Fibroblast of skin of back (primary cell): ENCODE results near the gene TARDBP.
A peak's percentile ranks its signal among the peaks of the same experiment; 100 is the strongest.
"Not testable (repeated sequence)": the region's sequence is repeated elsewhere in the genome, so short reads cannot be mapped to it uniquely, and the experiment has no call there.

Experiments used
- DNase-seq: peaks from one replicate; pipeline ENCODE4 v3.0.0-alpha.2; 2013

TARDBP gene

DNA sequence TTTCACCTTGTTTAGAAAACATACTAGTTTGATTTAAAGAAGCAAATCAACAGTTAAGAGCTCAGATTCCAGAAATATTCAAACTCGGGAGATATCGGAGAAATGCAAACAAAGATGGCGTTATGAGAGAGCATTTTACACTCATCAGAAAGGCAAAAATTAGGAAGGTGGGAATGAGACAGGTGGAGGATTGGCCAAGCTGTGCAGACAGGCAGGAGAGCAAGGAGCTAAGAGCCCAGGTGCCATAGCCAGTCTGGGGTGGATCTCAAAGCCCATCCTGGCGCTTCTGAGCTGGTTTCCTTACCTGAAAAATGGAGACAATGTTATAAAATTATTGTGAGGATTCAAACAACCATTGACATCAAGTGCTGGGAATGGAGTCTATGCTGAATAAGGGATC lies 19.6 kb upstream of the TARDBP start:
- no peak for DNase-seq

DNA sequence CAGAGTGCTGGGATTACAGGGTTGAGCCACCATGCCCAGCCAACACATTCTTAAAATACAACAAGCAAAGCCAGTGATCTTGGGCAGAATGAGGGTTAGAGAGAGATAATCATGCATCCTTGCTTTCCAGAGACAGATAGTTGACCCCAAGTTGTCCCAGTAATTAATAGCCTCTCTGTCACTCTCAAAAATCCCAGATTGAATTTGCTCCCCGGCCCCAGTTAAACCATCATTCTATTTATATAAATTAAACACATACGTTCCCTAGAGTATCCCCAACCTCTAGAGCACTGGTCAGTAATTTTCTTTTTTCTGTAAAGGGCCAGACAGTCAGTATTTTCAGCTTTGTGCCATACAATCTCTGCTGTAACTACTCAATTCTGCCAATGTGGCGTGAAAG lies 16.4 kb upstream of the TARDBP start:
- DNase-seq, result no peak

DNA sequence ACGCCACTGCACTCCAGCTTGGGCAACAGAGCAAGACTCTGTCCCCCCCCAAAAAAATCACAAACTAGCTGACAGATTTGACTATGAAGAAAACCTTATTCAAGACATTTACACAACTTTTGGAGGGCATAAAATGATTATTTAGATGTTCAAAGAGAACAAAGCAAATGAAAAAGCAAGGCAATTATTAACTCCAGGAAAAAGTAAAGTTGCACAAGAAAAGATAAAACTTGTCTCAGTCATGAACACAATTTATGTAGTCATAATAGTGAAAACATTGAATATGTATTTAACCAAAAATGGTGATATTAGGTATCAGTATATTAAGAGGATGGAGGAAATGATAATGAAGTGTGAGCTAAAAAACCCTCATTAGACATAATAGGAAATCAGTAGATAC lies 11.9 kb upstream of the TARDBP start:
- DNase-seq, result no peak

DNA sequence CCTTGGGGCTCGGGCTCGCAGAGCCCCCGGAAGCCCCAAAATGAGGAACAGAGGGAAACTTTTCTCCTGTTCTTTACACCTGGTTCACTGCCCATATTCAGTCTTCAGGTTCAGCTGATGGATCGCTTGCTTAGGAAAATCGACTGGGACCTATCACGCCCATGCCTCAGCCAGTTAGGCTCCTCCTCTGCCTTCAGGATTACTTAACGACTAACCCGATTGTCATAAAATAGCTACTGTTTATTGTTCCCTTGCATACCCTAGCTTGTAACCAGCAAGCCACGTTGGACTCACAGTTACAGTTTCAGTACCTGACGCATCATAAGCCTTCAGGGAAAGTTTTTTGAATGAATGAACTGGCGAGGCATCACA lies 692 bp downstream of the TARDBP start:
- DNase-seq, result no peak

DNA sequence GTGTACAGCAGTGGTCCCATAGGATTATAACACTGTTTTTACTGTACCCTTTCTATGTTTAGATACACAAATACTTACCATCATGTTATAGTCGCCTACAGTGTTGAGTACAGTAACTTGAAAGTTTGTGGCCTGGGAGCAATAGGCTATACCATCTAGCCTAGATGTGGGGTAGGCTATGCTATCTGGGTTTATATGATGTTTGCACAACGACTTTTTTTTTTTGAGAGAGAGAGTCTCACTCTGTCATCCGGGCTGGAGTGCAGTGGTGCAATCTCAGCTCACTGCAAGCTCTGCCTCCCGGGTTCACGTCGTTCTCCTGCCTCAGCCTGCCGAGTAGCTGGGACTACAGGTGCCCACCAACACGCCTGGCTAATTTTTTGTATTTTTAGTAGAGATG lies 6.9 kb downstream of the TARDBP start:
- DNase-seq, result not testable (repeated sequence)

DNA sequence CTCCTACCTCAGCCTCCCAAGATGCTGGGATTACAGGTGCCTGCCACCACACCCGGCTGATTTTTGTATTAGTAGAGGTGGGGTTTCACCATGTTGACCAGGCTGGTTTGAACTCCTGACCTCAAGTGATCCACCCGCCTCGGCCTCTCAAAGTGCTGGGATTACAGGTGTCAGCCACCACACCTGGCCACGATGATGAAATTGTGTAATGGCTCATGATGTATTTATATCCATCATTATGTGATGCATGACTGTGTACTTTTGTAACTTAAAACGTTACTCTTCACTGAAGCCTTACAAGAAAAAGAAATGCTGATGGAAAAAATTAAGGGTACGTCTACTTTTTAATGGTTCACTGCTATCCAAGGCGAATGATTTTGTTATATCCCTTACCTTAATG lies 7.5 kb downstream of the TARDBP start:
- no peak for DNase-seq

DNA sequence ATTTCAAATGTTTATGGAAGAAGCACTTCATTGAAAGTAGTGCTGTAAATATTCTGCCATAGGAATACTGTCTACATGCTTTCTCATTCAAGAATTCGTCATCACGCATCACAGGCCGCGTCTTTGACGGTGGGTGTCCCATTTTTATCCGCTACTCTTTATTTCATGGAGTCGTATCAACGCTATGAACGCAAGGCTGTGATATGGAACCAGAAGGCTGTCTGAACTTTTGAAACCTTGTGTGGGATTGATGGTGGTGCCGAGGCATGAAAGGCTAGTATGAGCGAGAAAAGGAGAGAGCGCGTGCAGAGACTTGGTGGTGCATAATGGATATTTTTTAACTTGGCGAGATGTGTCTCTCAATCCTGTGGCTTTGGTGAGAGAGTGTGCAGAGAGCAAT lies 10.7 kb downstream of the TARDBP start:
- no peak for DNase-seq

DNA sequence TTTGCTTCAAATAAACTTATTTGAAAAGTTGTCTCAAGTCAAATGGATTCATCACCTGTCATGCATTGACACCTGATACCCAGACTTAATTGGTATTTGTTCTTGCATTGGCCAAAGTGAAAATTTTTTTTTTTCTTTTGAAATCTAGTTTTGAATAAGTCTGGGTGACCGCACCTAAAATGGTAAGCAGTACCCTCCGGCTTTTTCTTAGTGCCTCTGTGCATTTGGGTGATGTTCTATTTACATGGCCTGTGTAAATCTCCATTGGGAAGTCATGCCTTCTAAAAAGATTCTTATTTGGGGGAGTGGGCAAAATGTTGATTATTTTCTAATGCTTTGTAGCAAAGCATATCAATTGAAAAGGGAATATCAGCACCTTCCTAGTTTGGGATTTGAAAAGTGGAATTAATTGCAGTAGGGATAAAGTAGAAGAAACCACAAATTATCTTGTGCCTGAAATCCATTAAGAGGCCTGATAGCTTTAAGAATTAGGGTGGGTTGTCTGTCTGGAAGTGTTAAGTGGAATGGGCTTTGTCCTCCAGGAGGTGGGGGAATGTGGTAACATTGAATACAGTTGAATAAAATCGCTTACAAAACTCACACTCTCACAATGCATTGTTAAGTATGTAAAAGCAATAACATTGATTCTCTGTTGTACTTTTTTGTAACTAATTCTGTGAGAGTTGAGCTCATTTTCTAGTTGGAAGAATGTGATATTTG lies 11.9 kb downstream of the TARDBP start:
- no peak for DNase-seq

DNA sequence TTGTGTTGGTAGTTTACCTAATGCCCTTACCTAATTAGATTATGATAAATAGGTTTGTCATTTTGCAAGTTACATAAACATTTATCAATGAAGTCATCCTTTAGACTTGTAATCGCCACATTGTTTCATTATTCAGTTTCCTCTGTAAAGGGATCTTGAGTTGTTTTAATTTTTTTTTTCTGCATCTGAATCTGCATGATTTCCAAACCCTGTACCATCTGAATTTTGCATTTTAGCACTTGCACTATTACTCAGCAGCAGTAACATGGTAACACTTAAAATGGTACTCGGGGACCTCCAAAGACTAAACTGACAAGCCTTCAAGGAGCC lies 12.4 kb downstream of the TARDBP start:
- DNase-seq, result no peak

DNA sequence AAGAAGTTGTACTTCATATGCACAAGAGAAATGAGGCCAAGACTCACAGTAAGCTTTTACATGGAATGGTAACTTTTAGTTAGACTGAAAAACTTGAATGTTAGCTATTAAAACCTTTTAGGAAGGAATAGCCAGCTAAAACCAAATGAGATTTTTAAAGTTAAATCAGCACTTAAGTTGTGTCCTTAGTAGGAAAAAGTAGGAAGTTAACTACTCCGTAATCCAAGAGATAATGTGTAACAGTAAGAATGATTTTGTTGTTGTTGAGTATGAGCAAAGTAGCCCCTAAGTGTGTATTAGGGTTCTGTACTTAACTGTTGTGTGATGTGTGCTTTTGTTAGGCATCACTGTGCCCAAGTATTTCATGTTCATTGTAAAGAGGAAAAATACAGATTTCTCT lies 13.2 kb downstream of the TARDBP start:
- no peak for DNase-seq

DNA sequence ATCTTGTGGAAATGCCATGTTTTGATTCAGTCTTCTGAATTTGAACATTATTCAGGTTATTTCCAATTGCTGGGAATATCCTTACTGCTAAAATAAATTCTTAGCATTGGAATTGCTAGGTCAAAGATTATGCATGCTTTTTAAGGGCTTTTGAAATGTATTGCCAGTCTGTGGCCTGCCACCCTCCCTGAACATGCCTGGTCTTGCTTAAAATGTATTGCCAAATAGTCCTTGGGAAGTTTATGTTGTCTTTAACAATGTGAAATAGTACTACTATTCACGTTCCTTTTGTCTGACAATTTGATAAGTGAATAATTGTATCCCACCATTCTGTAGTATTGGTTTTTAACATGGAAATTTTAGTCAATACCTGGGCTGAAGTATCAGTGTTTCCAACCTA lies 13.6 kb downstream of the TARDBP start:
- no peak for DNase-seq

DNA sequence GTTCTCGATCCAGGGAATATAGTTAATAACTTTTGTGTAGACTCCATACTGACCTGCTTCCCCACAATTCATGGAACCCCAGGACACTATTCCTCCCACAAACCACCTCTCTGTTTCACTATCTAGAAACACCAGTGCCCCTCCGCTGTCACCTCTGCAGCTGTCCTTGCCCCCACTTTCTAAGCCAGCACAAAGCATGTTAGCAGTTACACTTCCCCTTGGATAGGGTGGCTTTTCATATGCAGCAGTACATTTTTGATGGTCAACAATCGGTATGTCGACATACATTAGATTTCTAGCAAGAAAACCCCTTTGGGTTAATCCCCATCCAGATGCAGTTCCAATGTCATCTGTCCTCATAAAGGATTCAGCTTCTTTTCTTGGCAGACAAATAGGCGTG lies 14.4 kb downstream of the TARDBP start:
- no peak for DNase-seq

DNA sequence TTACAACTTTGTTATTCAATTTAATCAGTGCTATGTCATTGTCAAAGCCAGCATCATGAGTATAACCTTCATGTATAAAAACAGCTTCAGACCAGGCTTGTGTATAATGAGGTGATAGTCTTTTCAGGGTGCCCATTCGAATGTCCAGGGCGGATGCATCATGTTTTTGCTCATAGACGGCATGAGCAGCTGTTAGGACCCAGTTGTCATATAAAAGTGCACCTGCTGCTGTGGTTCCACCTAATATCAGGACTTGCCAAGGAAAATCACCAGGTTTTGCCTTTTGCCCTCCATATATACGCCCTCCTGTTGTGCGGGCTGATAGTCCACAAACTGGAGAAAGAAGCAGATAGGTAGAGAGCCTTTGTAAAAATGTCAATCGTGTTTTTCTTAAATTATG lies 14.9 kb downstream of the TARDBP start:
- no peak for DNase-seq

DNA sequence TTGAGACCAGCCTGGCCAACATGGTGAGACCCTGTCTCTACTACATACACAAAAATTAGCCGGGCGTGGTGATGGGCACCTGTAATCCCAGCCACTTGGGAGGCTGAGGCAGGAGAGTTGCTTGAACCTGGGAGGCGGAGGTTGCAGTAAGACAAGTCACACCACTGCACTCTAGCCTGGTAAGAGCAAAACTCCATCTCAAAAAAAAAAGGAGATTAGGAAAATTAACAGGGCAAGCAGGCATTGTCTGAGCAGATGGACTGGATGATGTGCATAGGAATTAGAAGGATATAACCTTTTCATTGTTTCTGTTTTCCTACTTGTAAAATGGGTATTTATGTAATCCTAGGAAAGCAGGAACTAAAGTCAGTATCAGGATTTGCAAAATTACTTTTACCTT lies 15.6 kb downstream of the TARDBP start:
- no peak for DNase-seq

DNA sequence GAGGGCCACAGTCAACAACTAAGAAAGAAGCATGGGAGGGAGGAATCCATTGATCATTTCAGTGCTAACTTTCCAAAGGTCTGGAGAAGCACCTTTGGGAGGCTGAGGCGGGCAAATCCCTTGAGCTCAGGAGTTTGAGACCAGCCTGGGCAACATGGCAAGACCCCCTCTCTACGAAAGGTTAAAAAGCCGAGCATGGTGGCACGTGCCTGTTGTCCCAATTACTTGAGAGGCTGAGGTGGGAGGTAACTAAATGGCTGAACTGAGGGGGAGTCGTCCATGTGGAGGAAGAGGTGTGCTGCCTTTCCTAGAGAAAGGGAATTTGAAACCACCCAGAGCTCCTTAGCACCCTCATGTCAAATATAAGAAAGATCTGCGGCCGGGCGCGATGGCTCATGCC lies 18.4 kb downstream of the TARDBP start:
- DNase-seq, result no peak

DNA sequence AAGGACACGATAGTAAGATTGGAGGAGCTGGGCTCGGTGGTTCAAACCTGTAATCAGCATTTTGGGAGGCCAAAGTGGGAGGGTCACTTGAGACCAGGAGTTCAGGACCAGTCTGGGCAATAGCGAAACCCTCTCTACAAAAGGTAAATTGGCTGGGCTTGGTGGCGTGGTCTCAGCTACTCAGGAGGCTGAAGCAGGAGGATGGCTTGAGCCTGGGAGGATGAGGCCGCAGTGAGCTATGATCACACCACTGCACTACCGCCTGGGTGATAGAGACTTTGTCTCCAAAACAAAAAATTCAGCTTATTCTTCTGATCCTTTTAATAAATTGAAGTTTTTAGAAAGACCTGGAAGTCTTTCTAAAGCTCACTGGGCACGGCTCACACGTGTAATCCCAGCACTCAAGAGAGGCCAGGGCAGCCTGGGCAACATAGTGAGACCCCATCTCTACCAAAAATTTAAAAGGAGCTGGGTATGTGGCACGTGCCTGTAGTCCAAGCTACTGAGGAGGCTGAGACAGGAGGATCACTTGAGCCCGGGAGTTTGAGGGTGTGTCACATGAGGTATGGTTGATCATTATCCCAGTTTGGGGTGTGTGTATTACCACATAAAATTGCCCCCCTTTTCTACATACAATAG lies 19.3 kb downstream of the TARDBP start:
- no peak for DNase-seq

DNA sequence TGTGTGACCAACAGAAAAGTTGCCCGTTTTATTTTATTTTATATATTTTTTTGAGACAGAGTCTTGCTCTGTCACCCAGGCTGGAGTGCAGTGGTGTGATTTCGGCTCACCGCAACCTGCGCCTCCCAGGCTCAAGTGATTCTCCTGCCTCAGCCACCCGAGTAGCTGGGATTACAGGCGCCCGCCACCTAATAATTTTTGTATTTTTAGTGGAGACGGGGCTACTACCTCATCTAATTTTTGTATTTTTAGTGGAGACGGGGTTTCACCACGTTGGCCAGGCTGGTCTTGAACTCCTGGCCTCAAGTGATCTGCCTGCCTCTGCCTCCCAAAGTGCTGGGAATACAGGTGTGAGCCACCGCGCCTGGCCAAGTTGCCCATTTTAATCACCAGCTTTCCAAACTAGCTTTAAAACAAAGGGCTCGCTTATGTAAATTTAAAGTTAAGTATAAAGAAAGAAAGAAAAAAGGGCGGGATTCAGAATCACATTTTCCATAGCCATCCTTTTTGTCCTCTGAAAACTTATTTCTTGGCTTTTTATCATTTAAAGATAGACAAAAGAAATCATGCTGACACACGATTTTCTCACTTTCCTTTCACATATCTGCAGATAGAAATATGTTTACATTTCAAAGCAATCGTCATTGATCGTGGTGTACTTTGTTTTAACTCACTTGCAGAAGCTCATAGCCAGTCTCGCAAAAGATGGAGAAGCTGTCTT lies 24.7 kb downstream of the TARDBP start:
- DNase-seq, result not testable (repeated sequence)

DNA sequence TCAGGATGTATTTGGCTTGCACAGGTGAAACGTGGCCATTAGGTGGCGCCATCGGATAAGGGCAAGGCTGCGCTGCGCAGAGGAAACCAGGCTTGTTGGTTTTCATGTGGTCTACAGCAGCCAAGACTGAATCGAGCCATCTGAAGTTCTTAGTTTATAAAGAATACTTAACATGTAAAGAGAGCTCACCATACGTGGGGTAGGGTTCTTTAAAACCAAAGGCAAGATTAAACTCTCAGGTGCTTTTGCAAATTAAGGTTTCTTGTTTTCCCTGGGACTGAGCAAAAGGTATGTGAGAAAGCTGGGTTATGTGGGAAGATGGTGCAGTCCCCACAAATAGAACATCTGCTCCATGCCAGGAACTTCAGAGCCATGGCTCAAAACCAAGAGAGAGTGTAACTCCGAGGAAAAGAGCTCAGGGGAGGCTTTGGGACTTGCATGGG lies 25.3 kb downstream of the TARDBP start:
- peak; percentile 73 for DNase-seq

DNA sequence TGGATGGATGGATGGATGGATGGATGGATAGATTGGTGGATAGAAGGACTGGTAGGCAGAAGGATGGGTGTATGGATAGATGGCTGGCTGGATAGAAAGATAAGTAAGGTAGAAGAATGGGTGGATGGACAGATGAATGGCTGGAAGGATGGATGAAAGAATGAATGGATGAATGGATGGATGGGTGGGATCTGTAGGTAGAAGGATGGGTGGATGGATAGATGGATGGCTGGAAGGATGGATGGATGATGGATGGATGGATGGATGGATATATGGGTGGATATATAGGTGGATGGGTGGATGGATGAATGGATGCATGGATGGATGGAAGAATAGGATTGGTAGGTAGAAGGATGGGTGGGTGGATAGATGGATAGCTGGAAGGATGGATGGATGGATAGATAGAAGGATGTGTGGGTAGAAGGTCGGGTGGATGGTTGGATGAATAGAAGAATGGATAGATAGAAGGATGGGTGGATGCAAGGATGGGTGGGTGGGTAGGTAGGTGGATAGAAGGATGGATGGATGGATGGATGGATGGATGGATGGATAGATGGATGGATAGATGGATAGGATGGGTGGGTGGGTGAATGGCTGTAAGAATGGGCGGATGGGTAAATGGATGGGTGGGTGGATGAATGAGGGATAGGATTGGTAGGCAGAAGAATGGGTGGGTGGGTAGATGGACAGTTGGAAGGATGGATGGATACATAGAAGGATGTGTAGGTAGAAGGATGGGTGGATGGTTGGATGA lies 27.1 kb downstream of the TARDBP start:
- DNase-seq, result no peak

DNA sequence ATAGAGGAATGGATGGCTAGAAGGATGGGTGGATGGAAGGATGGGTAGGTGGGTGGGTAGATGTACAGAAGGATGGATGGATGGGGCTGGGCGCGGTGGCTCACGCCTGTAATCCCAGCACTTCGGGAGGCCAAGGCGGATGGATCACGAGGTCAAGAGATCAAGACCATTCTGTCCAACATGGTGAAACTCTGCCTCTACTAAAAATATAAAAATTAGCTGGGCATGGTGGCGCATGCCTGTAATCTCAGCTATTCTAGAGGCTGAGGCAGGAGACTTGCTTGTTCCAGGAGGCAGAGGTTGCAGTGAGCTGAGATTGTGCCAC lies 27.6 kb downstream of the TARDBP start:
- not testable (repeated sequence) for DNase-seq

DNA sequence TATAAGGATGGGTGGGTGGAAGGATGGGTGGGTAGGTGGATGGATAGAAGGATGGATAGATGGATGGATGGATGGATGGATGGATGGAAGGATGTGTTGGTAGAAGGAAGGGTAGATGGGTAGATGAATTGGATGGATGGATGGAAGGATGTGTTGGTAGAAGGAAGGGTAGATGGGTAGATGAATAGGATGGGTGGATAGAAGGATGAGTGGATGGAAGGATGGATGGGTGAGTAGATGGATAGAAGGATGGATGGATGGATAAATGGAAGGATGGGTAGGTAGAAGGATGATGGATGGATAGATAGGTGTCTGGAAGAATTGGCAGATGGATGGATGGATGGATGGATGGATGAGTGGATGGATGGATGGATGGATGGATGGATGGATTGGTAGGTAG lies 28.6 kb downstream of the TARDBP start:
- DNase-seq, result no peak

DNA sequence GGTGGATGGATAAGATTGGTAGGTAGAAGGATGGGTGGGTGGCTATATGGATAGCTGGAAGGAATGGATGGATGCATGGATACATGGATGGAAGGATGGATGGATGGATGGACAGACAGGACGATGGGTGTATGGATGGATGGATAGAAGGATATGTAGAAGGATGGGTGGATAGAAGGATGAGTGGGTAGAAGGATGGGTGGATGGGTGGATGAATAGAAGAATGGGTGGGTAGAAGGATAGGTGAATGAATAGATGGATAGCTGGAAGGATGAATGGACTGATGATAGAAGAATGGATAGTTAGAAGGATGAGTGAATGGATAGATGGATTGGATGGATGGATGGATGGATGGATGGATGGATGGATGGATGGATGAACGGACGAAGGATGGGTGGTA lies 29.6 kb downstream of the TARDBP start:
- no peak for DNase-seq

DNA sequence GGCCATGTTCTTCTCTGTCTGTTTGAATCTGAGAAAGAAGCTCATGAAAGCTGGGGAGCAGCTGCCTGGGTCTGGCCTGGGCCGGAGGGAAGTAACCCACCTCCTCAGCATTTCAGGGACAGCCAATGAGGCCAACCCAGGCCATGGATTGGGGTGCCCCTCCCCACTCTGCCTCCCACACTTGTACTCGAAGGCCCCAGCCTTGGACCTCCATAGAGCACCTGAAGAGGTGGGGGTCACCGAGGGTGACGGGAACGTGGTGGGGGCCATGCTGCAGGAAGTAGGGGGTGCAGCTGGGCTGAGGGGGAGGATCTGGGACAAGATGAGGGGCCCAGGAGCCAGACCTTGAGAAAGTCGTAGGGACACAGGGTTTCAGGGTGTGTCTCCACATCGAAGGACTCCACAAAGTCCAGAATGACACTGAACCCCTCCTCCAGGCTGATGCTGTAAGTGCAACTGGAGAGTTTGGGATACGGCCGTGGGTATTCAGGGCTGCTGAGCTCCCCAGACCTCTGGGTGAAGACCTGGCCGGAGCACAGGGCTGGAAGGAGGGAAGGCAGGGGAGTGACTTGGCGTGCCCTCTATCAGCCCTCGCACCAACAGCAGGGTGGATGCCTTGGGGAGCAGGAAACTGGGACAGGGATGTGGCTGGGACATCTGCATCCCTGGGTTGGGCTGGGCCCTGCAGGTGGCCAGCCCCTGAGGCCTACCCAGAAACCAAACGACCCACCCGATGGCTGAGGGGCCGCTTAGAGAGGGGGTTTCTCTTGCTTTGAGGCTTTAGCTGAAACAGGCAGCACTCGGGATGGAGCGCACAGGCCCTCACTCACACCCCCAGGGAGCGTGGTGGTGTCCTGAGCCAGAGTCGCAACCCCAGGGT lies 30.8 kb downstream of the TARDBP start:
- DNase-seq, result no peak
